Pancreas (tissue), 10 donors: ENCODE data around the gene PIGN. TPM values are rescaled to one million over a fixed set of nuclear protein-coding genes. Genes with fewer than 3 reads are reported as not detected.

ENCODE experiments used
- ATAC-seq, 4 donors: fragments of 200-7000 bp; cut with Tn5 transposase; one replicate each; pipeline versions ENCODE4 v1.8.0 to v1.9.1; 2020; ENCODE audit warnings: mild to moderate bottlenecking in 4 of 4, moderate library complexity in 4 of 4
- DNase-seq, 6 donors: peaks; one replicate each; pipeline ENCODE4 v3.0.0-alpha.2; 2020
- FAIRE-seq: peaks from 2 replicates; lab custom pipeline; 2012; peaks lifted over from hg19 to GRCh38; lab: Jason Lieb, UNC
- H3K27ac ChIP-seq, 4 donors: fragments of 200-600 bp; sonication (generic); 1 replicate in 3 of 4; 2 replicates in 1 of 4; pipeline versions ENCODE4 v1.5.0 to v1.8.0; 2020
- H3K27me3 ChIP-seq, 4 donors: fragments of 200-600 bp; one replicate each; pipeline ENCODE4 v1.8.0; 2021
- H3K36me3 ChIP-seq, 3 donors: fragments of 200-600 bp; sonication (generic) in 1 of 3; one replicate each; pipeline versions ENCODE4 v1.5.0 to v1.8.0; 2020 to 2021
- H3K4me1 ChIP-seq, 3 donors: fragments of 200-600 bp; one replicate each; pipeline ENCODE4 v1.8.0; 2021
- H3K4me3 ChIP-seq, 4 donors: fragments of 200-600 bp; sonication (generic) in 2 of 4; one replicate each; pipeline versions ENCODE4 v1.5.0 to v1.8.0; 2020 to 2021
- H3K9me3 ChIP-seq, 4 donors: fragments of 200-600 bp; one replicate each; pipeline ENCODE4 v1.8.0; 2021
- CTCF ChIP-seq, 4 donors: fragments of 200-600 bp; sonication (generic) in 3 of 4; IDR thresholded peaks; one replicate each; pipeline versions ENCODE4 v1.5.0 to v1.8.0; 2021; ENCODE audit warnings: antibody characterized with exemption in 4 of 4
- WGBS, 2 donors: extraction: QIAGEN DNeasy Blood & Tissue Kit; methylation state at CpG; one replicate each; pipeline ENCODE4 v1.1.7; 2013; 5-methylcytosine and 5-hydroxymethylcytosine counted together
- intact Hi-C, 3 donors: fragments of 100-400 bp; cut with DNase I; formaldehyde crosslinking; loops; one replicate each; pipeline versions ENCODE4 v1.11.1 to v1.14.2; 2022
- polyA plus RNA-seq, 2 donors: library from polyadenylated mRNA; stranded (reverse); fragments of 200-250 nt; gene quantifications; one replicate each; pipeline ENCODE4 v1.2.3, GENCODE V29; 2013
- total RNA-seq, 6 donors: library from RNA; stranded (reverse); fragmentation: NEBNext Ultra II Directional in 4 of 6; extraction: Animal tissue kit (Norgen Biotek cat#: 25700) in 4 of 6; gene quantifications; one replicate each; pipeline versions ENCODE4 v1.2.1 to v1.2.4, GENCODE V29; 2021 to 2023
- donor health status: healthy with polysubstance abuse.
- donor health status: DM: no; HTN: no; CAD: no; lungs with moderate emphysema.
- donor health status: DM: no; HTN: no; CAD: no.
- donor health status: control.
- donor health status: control.
- donor health status: Bipolar disorder and iron deficiency.
- donor health status: DM: yes; HTN: yes; CAD: no.
- donor health status: DM: no; HTN: no; CAD: no.
- donor health status: DM: no; HTN: no; CAD: no.
- donor health status: DM: yes; HTN: yes; CAD: no.

Gene PIGN
- total and polyA plus RNA-seq, 8 donors: 3.1 to 23.1 (median 17.1) TPM

GRCh38 chr18:62118328-62118727 lies 68.5 kb downstream of the PIGN start:
- intact Hi-C loops: no loop called here
- no peaks in the 10 kb centered on the region for H3K36me3 ChIP-seq
- ATAC-seq: no peak
- TF ChIP-seq CTCF (IDR thresholded peaks at IDR 0.05): no peak
- H3K9me3 ChIP-seq: no peaks in the 10 kb centered on the region
- no peak for FAIRE-seq
- no peaks in the 10 kb centered on the region for H3K27me3 ChIP-seq
- no peak overlapping the region for H3K27ac ChIP-seq
- H3K4me1 ChIP-seq: peaks cover 0 to 4% (median 0%) of the 10 kb centered on the region in 3 donors
- no peak for DNase-seq
- no peak overlapping the region for H3K4me3 ChIP-seq

GRCh38 chr18:62109676-62110075 lies 77.2 kb downstream of the PIGN start:
- Histone ChIP-seq H3K27ac (no peak overlapping the region), H3K27me3 (no peaks in the 10 kb centered on the region), H3K4me1 (no peaks in the 10 kb centered on the region), H3K36me3 (no peaks in the 10 kb centered on the region), H3K4me3 (no peak overlapping the region), H3K9me3 (no peaks in the 10 kb centered on the region)
- no peak for TF ChIP-seq CTCF (IDR thresholded peaks at IDR 0.05)
- DNase-seq (no peak), FAIRE-seq (no peak), ATAC-seq (no peak)
- intact Hi-C loops: no loop called here
- 96 to 100% methylated on average over 1 of the region's 1 CpG for WGBS, 2 donors

- 98 to 100% methylated on average over 1 of the region's 1 CpG for WGBS, 2 donors
- DNase-seq (no peak), FAIRE-seq (no peak), ATAC-seq (no peak)
- no peak for TF ChIP-seq CTCF (IDR thresholded peaks at IDR 0.05)
- Histone ChIP-seq H3K4me1 (no peaks in the 10 kb centered on the region), H3K27me3 (no peaks in the 10 kb centered on the region), H3K36me3 (no peaks in the 10 kb centered on the region), H3K4me3 (no peak overlapping the region), H3K9me3 (no peaks in the 10 kb centered on the region), H3K27ac (no peak overlapping the region)
- intact Hi-C loops: no loop called here
These were observed 79.0 kb downstream of the PIGN start for GRCh38 chr18:62107881-62108280.

GRCh38 chr18:62106271-62106670 lies 80.6 kb downstream of the PIGN start:
- intact Hi-C loops: no loop called here
- no peaks in the 10 kb centered on the region for H3K27me3 ChIP-seq
- ATAC-seq: no peak
- H3K36me3 ChIP-seq: no peaks in the 10 kb centered on the region
- FAIRE-seq: no peak
- no peaks in the 10 kb centered on the region for H3K4me1 ChIP-seq
- no peak overlapping the region for H3K4me3 ChIP-seq
- no peaks in the 10 kb centered on the region for H3K9me3 ChIP-seq
- H3K27ac ChIP-seq: no peak overlapping the region
- 82 to 87% methylated on average over 2 of the region's 2 CpGs for WGBS, 2 donors
- DNase-seq: no peak
- TF ChIP-seq CTCF (IDR thresholded peaks at IDR 0.05): no peak

- DNase-seq (no peak), ATAC-seq (no peak), FAIRE-seq (no peak)
- no peak for TF ChIP-seq CTCF (IDR thresholded peaks at IDR 0.05)
- H3K4me3 ChIP-seq: no peak overlapping the region
- 70 to 77% methylated on average over 3 of the region's 3 CpGs for WGBS, 2 donors
- H3K36me3 ChIP-seq: no peaks in the 10 kb centered on the region
- H3K27me3 ChIP-seq: no peaks in the 10 kb centered on the region
- no peaks in the 10 kb centered on the region for H3K4me1 ChIP-seq
- intact Hi-C loops: no loop called here
- H3K9me3 ChIP-seq: no peaks in the 10 kb centered on the region
- H3K27ac ChIP-seq: no peak overlapping the region
These were observed 81.5 kb downstream of the PIGN start for GRCh38 chr18:62105376-62105775.
